Hair follicular keratinocyte (primary cell): Measurements from ENCODE around the gene CT45A3. TPM values are rescaled to one million over a fixed set of nuclear protein-coding genes. Genes with fewer than 3 reads are reported as not detected.

Source experiments
- total RNA-seq: library from RNA; depleted of rRNA; stranded (reverse); fragments of >200 nt; gene quantifications from 2 replicates; pipeline ENCODE4 v1.2.3, GENCODE V29; 2015

Gene CT45A3
- not detected in 2 replicates for total RNA-seq

DNA sequence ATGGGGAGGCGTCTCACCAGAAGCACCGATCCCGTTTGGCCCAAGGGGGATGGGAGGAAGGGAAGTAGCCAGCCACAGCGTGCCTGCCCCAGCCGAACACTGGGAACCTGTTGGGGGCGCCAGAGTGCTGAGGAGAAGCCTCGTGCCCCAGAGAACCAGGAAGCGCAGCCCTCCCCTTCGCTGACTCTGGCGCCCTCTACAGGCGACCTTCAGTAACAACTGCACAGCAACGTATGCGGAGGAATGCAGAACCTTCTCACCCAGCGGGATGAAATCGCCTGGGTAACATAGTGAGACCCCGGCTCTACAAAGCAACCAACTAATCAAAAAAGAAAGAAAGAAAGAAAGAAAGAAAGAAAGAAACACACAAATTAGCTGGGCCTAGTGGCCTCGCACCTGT lies at the start of gene CT45A3:
CT45A3 (minus strand) TSS at position 101 of the 400 bp plus-strand sequence. CDS start 3,747 bp downstream, outside the sequence.

GRCh38 chrX:135802687-135803086 lies 34.7 kb upstream of the CT45A3 start, which contains the start of gene CT45A6:
Gene CT45A6, minus strand, starts transcription at chrX:135802787. Its CDS starts 3,794 bp downstream, at chrX:135798993.

DNA sequence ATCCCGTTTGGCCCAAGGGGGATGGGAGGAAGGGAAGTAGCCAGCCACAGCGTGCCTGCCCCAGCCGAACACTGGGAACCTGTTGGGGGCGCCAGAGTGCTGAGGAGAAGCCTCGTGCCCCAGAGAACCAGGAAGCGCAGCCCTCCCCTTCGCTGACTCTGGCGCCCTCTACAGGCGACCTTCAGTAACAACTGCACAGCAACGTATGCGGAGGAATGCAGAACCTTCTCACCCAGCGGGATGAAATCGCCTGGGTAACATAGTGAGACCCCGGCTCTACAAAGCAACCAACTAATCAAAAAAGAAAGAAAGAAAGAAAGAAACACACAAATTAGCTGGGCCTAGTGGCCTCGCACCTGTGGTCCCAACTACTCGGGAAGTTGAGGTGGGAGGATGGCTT lies 17.4 kb upstream of the CT45A3 start, which contains the start of gene CT45A5:
CT45A5 (minus strand) TSS at position 101 of the 400 bp plus-strand sequence. CDS start 3,774 bp downstream, outside the sequence.

DNA sequence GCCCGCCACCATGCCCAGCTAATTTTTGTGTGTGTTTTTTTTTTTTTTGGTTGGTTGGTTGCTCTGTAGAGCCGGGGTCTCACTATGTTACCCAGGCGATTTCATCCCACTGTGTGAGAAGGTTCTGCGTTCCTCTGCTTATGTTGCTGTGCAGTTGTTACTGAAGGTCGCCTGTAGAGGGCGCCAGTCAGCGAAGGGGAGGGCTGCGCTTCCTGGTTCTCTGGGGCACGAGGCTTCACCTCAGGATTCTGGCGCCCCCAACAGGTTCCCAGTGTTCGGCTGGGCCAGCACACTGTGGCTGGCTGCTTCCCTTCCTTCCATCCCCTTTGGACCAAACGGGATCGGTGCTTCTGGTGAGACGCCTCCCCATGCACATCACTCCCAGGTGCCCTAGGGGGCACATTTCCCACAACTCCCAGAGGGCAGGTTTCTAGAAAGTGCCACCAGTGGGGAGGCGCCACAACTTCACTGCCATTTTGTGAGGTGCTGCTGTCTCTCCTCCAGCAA lies 54.8 kb downstream of the CT45A3 start, which contains the start of gene CT45A1:
CT45A1 (plus strand) TSS at position 457 of the 507 bp plus-strand sequence. CDS start 5,302 bp downstream, outside the sequence.

Other genes with a start within 250 kb of the CT45A3 start
- gene INTS6L, start 247.5 kb downstream of the CT45A3 start, total RNA-seq: 3.2 and 4.8 TPM in 2 replicates
- gene CT45A1, start 54.6 kb downstream of the CT45A3 start, total RNA-seq: not detected in 2 replicates
- not detected in 2 replicates for gene CT45A5, start 17.3 kb upstream of the CT45A3 start, total RNA-seq
- not detected in 2 replicates for gene CT45A6, start 34.6 kb upstream of the CT45A3 start, total RNA-seq
- not detected in 2 replicates for gene CT45A2, start 51.8 kb upstream of the CT45A3 start, total RNA-seq
- gene CT45A7, start 69.1 kb upstream of the CT45A3 start, total RNA-seq: not detected in 2 replicates
- not detected in 2 replicates for gene CT45A8, start 86.3 kb upstream of the CT45A3 start, total RNA-seq
- gene CT45A9, start 103.6 kb upstream of the CT45A3 start, total RNA-seq: not detected in 2 replicates
- not detected in 2 replicates for gene CT45A10, start 125.3 kb upstream of the CT45A3 start, total RNA-seq
- not detected in 2 replicates for gene SAGE1, start 125.5 kb upstream of the CT45A3 start, total RNA-seq
- gene MMGT1, start 205.8 kb upstream of the CT45A3 start, total RNA-seq: 16.9 and 18.8 TPM in 2 replicates
- 10.2 and 11.5 TPM in 2 replicates for gene SLC9A6, start 217.2 kb upstream of the CT45A3 start, total RNA-seq